Stimulated activated CD4-positive, alpha-beta T cell treated with anti-CD3 and anti-CD28 coated beads, Interleukin-1b, Interleukin-23, amount 100 ng/mL, for 24 hours (primary cell): ENCODE data around the gene NTRK3.

Experiments
- DNase-seq, 4 experiments: peaks; one replicate each; pipeline ENCODE4 v3.0.0-alpha.2; 2020; ENCODE audit warnings: low read depth in 4 of 4, low spot score in 1 of 4

NTRK3 gene

DNA sequence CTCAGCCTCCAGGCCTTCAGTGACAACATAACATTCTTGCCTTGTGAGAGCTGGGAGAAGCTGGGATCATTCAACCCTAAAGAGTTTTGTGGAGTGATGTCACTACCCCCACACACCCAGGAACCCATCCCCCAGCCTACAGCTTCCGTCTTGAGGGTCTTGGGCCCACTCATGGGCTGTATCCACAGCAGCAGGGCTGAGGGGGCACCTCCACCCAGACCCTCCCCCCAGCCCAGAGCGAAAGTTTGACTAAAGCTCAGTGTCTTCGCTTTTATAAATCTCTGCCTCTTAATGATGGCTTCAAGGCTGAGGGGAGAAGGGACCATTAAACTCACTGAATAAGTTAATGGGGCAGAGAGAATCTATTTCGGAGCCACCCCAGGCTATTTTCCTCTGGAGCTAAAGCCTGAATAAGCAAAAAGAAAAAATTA, 23.8 kb downstream of the NTRK3 start:
- DNase-seq: no peak

- no peak for DNase-seq
These were observed 24.5 kb downstream of the NTRK3 start for GRCh38 chr15:88231909-88232644.

DNA sequence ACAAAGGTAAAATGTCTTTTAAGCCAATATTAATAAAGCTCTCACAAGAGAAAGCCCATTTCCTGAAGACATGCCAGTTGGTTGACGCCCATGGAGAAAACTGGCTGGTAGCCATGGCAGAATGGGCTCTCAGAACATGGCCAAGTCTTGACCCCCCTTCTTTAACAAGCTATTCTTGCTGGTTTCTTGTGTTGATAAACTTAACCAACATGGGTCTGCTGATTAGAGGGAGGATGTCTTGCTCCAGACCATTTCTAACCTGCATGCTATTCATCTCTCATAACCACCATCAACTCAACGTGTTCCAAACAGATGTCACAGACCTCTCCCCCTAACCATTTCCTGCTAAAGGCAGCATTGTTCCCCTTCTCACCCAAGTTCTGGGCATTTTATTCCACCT, 25.7 kb downstream of the NTRK3 start:
- DNase-seq: no peak

- DNase-seq: no peak
These were observed 31.1 kb downstream of the NTRK3 start for GRCh38 chr15:88225461-88225860.

DNA sequence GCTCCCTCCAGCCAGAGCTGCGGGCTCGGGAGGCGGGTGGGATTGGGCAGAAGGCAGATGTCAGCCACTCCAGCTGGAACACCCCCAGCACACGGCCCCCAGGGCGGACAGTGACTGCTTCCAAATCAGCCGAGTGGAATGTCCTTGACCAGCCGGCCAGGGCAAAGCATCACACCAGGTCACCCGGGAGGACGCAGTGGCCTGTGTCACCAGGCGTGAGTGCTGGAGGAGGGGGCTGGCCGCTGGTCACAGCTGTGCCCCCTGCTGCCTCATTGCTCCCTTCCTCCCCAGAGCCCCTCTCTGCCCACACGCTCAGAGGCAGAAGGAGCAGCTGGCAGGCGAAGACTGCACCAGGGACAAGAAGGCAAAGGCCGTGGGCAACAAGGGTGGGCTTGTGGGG, 33.5 kb downstream of the NTRK3 start:
- no peak for DNase-seq

GRCh38 chr15:88221836-88222235, 34.7 kb downstream of the NTRK3 start:
- DNase-seq: no peak

DNA sequence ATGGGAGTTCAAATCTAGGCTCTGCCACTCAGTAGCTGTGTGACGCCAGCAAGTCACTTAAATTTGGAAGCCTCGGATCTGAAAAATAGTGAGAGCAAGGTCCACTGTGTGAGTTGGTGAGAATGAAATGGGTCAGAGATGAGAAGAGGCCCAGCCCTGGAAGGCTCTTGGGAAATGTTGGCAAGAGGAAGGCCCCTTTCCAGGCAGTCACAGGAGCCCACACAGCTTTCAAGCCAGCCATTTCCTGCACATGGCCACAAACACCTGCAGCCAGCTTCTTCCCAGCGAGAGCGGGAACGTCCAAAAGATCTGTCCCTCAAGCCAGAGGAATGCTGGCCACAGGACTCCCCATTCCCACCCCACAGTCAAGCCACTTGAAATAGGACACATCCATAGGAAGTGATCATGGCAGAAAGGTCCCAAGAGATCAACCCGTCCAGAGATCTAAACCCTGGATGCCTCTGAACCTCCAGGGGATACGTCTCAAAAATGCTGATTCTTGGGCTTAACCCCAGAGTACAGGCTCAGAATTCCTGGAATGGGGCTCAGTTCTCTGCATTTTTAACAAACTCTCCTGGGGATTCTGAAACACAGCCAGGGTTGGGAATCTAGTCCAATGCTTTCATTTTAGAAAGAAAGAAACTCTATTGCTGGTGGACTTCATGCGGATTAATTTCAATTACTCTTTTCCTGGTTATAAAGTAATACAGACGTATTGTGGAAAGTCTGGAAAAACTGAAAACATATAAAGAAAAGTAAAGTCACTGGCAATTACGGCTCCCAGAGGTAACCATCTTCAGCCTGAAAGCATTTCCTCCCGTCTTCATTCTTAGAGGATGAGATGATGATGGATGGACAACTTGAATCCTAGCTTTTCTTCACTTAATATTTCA, 35.9 kb downstream of the NTRK3 start:
- no peak for DNase-seq

DNA sequence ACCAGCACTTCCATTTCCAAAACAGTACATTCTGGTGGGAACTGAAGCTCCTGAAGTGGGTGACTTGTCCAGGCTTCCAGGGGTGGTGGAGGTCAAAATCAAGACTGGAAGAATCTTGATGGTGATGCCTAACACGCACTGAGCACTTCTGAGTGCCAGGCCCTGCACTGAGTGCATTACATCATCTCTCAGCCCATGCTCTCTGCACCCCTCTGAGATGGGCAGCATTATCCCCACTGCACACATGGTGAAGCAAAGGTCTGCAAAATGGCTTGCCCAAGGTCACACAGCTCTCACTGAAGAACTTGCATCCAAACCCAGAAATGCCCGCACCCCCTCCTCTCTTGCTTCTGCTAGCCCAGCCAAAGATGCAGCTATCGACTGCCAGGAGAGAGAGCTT, 36.9 kb downstream of the NTRK3 start:
- DNase-seq: no peak

DNA sequence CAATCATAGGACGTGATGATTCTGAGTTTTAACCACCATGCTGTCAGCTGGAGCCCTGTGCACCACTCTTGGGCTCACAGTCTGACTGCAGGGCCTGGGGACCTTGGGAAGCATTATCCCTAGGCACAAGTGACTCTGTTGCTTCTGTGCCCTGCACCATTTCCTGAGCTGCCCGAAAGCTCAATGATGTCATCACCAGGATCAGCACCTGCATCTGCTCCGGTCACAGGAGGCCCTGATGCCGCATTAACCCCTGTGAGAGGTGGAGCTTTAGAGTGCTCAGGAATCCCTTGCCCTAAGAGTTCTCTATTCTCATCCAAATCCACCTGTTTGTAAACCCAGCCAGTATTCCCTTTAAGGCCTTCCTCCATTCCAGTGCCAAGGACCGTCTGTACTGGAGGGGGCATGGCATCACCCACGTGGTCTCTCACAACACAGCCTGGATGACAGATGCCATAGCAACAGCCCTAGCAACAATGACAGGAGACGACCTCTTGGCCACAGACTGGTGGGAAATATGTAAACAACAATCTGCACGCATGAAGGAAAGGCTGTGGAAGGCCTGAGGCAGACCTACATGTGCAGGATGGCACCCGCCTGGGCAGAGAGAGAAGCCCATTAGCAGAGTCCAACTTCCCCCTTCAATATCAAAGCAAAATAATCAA, 37.9 kb downstream of the NTRK3 start:
- DNase-seq: no peak

- DNase-seq: no peak
These were observed 41.4 kb downstream of the NTRK3 start for GRCh38 chr15:88215066-88215648.

GRCh38 chr15:88209111-88209510, 47.4 kb downstream of the NTRK3 start:
- no peak for DNase-seq

DNA sequence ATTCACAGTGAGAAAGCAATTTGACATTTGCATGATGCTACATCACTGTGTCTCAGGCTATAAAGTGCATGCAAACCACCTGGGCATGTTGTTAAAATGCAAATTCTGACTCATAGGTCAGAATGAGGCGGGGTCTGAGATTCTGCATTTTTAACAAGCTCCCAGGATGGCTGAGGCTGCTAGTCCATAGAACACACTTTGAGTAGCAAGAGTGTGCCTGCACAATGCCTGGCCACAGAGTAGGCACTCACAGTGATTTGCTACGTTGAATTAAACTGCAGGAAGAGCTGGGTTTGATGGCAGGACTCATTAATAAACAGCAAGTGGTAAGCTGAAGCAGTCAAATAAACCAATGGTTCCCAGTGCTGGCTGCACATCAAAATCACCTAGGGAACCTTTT, 48.1 kb downstream of the NTRK3 start:
- DNase-seq: no peak

GRCh38 chr15:88207565-88207964, 49.0 kb downstream of the NTRK3 start:
- no peak for DNase-seq

GRCh38 chr15:88204584-88204983, 52.0 kb downstream of the NTRK3 start:
- DNase-seq: no peak

GRCh38 chr15:88202231-88202630, 54.3 kb downstream of the NTRK3 start:
- no peak for DNase-seq

- DNase-seq: no peak
These were observed 55.3 kb downstream of the NTRK3 start for GRCh38 chr15:88201207-88201606.

GRCh38 chr15:88196961-88197360, 59.6 kb downstream of the NTRK3 start:
- DNase-seq: no peak

DNA sequence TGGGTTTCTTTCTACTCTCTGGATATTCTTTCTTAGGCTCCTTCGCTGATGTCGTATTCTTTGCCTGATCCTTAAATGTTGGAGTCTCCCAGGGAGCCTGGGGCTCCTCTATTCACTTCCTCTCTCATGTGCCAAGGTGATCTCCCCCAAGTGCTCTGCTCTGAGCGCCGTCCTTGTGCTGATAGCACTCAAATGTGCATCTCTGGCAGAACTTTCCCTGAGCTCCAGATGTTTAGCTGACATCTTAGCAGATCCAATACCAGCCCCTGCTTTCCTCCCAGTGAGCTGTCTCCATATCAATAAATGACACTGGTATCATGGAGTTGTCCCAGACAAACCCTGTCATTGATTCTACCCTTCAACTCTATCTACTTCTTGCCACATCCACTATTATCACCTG, 62.4 kb downstream of the NTRK3 start:
- DNase-seq: no peak

GRCh38 chr15:88193415-88193814, 63.1 kb downstream of the NTRK3 start:
- DNase-seq: no peak

DNA sequence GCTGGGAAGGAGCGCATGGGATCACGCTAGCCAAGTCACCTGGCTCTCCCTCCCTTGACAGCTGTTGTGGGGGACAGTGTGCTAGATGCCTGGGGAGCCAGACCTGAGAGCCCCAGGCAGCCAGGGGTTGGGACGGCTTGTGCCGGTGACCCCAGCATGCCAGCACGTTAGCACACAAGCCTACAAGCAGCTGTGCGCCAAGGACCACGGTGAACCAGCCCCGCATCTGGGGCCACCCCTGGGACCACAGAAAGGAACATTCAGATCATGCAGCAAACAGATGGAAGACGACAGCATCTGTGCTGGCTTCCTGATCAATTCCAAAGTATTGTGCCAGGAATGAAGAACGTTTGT, 64.8 kb downstream of the NTRK3 start:
- DNase-seq: no peak

GRCh38 chr15:88190232-88190631, 66.3 kb downstream of the NTRK3 start:
- DNase-seq: no peak

DNA sequence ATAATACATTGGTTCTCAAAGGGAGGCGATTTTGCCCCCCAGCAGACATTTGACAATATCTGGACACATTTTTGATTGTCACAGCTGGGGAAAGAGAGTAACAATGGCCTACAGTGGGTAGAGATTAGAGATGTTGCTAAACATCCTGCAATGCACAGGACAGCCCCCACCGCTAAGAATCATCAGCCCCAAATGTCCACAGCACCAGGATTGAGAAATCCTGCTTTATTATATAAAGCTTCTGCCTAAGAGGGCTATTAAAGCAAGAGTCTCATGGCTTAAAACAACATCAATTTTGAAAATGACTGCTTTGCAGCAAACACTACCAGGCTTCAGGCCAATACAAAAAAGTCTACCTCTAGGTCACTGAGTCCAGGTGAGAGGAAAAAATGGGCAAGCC, 68.2 kb downstream of the NTRK3 start:
- no peak for DNase-seq
